ENCODE data around the gene SLC7A5. TPM values are rescaled to one million over a fixed set of nuclear protein-coding genes. Genes with fewer than 3 reads are reported as not detected.

The SLC7A5 gene
- total RNA-seq, 1 donor from 2014 or later, result 466 TPM

- intact Hi-C loops (cut with micrococcal nuclease), result no loop called here
- peak overlapping the region; percentile 44 for H3K27ac Mint-ChIP-seq
- no peaks in the 10 kb centered on the region for H3K27me3 Mint-ChIP-seq (ENCODE audit: insufficient read depth)
- H3K4me1 Mint-ChIP-seq (ENCODE audit: low read depth), result no peaks in the 10 kb centered on the region
- no peaks in the 10 kb centered on the region for H3K9me3 Mint-ChIP-seq
- H3K4me3 Mint-ChIP-seq, result no peak overlapping the region
- no peak for DNase-seq (ENCODE audit: low spot score)
- H3K36me3 Mint-ChIP-seq (ENCODE audit: low read depth), result peaks cover 22% of the 10 kb centered on the region
Observed at GRCh38 chr16:87836346-87836843, 32.9 kb downstream of the SLC7A5 start.

- intact Hi-C loops (cut with micrococcal nuclease), result no loop called here
- Mint-ChIP-seq H3K4me1 (ENCODE audit: low read depth) (no peaks in the 10 kb centered on the region), H3K4me3 (no peak overlapping the region), H3K27ac (no peak overlapping the region), H3K9me3 (no peaks in the 10 kb centered on the region), H3K27me3 (ENCODE audit: insufficient read depth) (no peaks in the 10 kb centered on the region), H3K36me3 (ENCODE audit: low read depth) (peaks cover 25% of the 10 kb centered on the region)
- no peak for DNase-seq (ENCODE audit: low spot score)
Observed at GRCh38 chr16:87835882-87836331, 33.4 kb downstream of the SLC7A5 start.

- no peak overlapping the region for H3K4me3 Mint-ChIP-seq
Observed at GRCh38 chr16:87834668-87835473, 34.4 kb downstream of the SLC7A5 start.

GRCh38 chr16:87834005-87834667 lies 35.2 kb downstream of the SLC7A5 start:
- peak overlapping the region; percentile 34 for H3K27ac Mint-ChIP-seq
- no peak for DNase-seq (ENCODE audit: low spot score)
- no peak overlapping the region for H3K4me3 Mint-ChIP-seq
- no peaks in the 10 kb centered on the region for H3K4me1 Mint-ChIP-seq (ENCODE audit: low read depth)
- no peaks in the 10 kb centered on the region for H3K9me3 Mint-ChIP-seq
- peaks cover 36% of the 10 kb centered on the region for H3K36me3 Mint-ChIP-seq (ENCODE audit: low read depth)
- H3K27me3 Mint-ChIP-seq (ENCODE audit: insufficient read depth), result no peaks in the 10 kb centered on the region
- intact Hi-C loops (cut with micrococcal nuclease), result no loop called here

More at GRCh38 chr16:87834668-87835473, 34.4 kb downstream of the SLC7A5 start:
- no peaks in the 10 kb centered on the region for H3K4me1 Mint-ChIP-seq (ENCODE audit: low read depth)
- intact Hi-C loops (cut with micrococcal nuclease), result no loop called here
- no peak for DNase-seq (ENCODE audit: low spot score)
- H3K9me3 Mint-ChIP-seq, result no peaks in the 10 kb centered on the region
- H3K27me3 Mint-ChIP-seq (ENCODE audit: insufficient read depth), result no peaks in the 10 kb centered on the region
- no peak overlapping the region for H3K27ac Mint-ChIP-seq
- peaks cover 32% of the 10 kb centered on the region for H3K36me3 Mint-ChIP-seq (ENCODE audit: low read depth)

GRCh38 chr16:87833548-87833947 lies 35.8 kb downstream of the SLC7A5 start:
- Mint-ChIP-seq H3K36me3 (ENCODE audit: low read depth) (peaks cover 36% of the 10 kb centered on the region), H3K27ac (no peak overlapping the region), H3K27me3 (ENCODE audit: insufficient read depth) (no peaks in the 10 kb centered on the region), H3K9me3 (no peaks in the 10 kb centered on the region), H3K4me1 (ENCODE audit: low read depth) (no peaks in the 10 kb centered on the region), H3K4me3 (no peak overlapping the region)
- intact Hi-C loops (cut with micrococcal nuclease), result no loop called here
- no peak for DNase-seq (ENCODE audit: low spot score)

- no peak for DNase-seq (ENCODE audit: low spot score)
- H3K36me3 Mint-ChIP-seq (ENCODE audit: low read depth), result peaks cover 36% of the 10 kb centered on the region
- no peaks in the 10 kb centered on the region for H3K9me3 Mint-ChIP-seq
- H3K4me3 Mint-ChIP-seq, result no peak overlapping the region
- intact Hi-C loops (cut with micrococcal nuclease), result no loop called here
- no peaks in the 10 kb centered on the region for H3K27me3 Mint-ChIP-seq (ENCODE audit: insufficient read depth)
- H3K4me1 Mint-ChIP-seq (ENCODE audit: low read depth), result no peaks in the 10 kb centered on the region
- H3K27ac Mint-ChIP-seq, result no peak overlapping the region
Observed at GRCh38 chr16:87832741-87833502, 36.4 kb downstream of the SLC7A5 start.

- Mint-ChIP-seq H3K9me3 (no peaks in the 10 kb centered on the region), H3K4me1 (ENCODE audit: low read depth) (no peaks in the 10 kb centered on the region), H3K27ac (no peak overlapping the region), H3K36me3 (ENCODE audit: low read depth) (peaks cover 32% of the 10 kb centered on the region), H3K27me3 (ENCODE audit: insufficient read depth) (no peaks in the 10 kb centered on the region), H3K4me3 (no peak overlapping the region)
- DNase-seq (ENCODE audit: low spot score), result no peak
- intact Hi-C loops (cut with micrococcal nuclease), result no loop called here
Observed at GRCh38 chr16:87832137-87832527, 37.2 kb downstream of the SLC7A5 start.

GRCh38 chr16:87831421-87832136 lies 37.7 kb downstream of the SLC7A5 start:
- H3K27me3 Mint-ChIP-seq (ENCODE audit: insufficient read depth), result no peaks in the 10 kb centered on the region

GRCh38 chr16:87830673-87831420 lies 38.5 kb downstream of the SLC7A5 start:
- peaks cover 27% of the 10 kb centered on the region for H3K36me3 Mint-ChIP-seq (ENCODE audit: low read depth)
- no peaks in the 10 kb centered on the region for H3K9me3 Mint-ChIP-seq
- no peaks in the 10 kb centered on the region for H3K27me3 Mint-ChIP-seq (ENCODE audit: insufficient read depth)
- intact Hi-C loops (cut with micrococcal nuclease), result no loop called here
- H3K27ac Mint-ChIP-seq, result no peak overlapping the region
- H3K4me3 Mint-ChIP-seq, result no peak overlapping the region
- no peaks in the 10 kb centered on the region for H3K4me1 Mint-ChIP-seq (ENCODE audit: low read depth)
- no peak for DNase-seq (ENCODE audit: low spot score)

More at GRCh38 chr16:87831421-87832136, 37.7 kb downstream of the SLC7A5 start:
- no peak for DNase-seq (ENCODE audit: low spot score)
- H3K4me3 Mint-ChIP-seq, result no peak overlapping the region
- H3K9me3 Mint-ChIP-seq, result no peaks in the 10 kb centered on the region
- no peaks in the 10 kb centered on the region for H3K4me1 Mint-ChIP-seq (ENCODE audit: low read depth)
- peaks cover 31% of the 10 kb centered on the region for H3K36me3 Mint-ChIP-seq (ENCODE audit: low read depth)
- intact Hi-C loops (cut with micrococcal nuclease), result no loop called here
- no peak overlapping the region for H3K27ac Mint-ChIP-seq

- H3K27me3 Mint-ChIP-seq (ENCODE audit: insufficient read depth), result no peaks in the 10 kb centered on the region
- no peaks in the 10 kb centered on the region for H3K4me1 Mint-ChIP-seq (ENCODE audit: low read depth)
- H3K36me3 Mint-ChIP-seq (ENCODE audit: low read depth), result peaks cover 27% of the 10 kb centered on the region
- no peak for DNase-seq (ENCODE audit: low spot score)
- H3K27ac Mint-ChIP-seq, result no peak overlapping the region
- H3K9me3 Mint-ChIP-seq, result no peaks in the 10 kb centered on the region
- intact Hi-C loops (cut with micrococcal nuclease), result no loop called here
- H3K4me3 Mint-ChIP-seq, result no peak overlapping the region
Observed at GRCh38 chr16:87829988-87830672, 39.2 kb downstream of the SLC7A5 start.

GRCh38 chr16:87829622-87829980 lies 39.7 kb downstream of the SLC7A5 start:
- no peak for DNase-seq (ENCODE audit: low spot score)
- Mint-ChIP-seq H3K4me3 (no peak overlapping the region), H3K27me3 (ENCODE audit: insufficient read depth) (no peaks in the 10 kb centered on the region), H3K4me1 (ENCODE audit: low read depth) (no peaks in the 10 kb centered on the region), H3K9me3 (no peaks in the 10 kb centered on the region), H3K36me3 (ENCODE audit: low read depth) (peaks cover 27% of the 10 kb centered on the region), H3K27ac (no peak overlapping the region)
- intact Hi-C loops (cut with micrococcal nuclease), result no loop called here

All from activated T-helper 1 cell treated with anti-CD3 and anti-CD28 coated beads, Interleukin-12 subunit alpha, Interleukin-12 subunit beta, Interleukin-2, Interleukin-4 antibody, amounts not matched to agents 30 ng/mL and 10 ng/mL and 1 ng/mL, durations not matched to agents 14 hours and 24 hours and 36 hours (primary cell).